HG03175 (cell line): Measurements from ENCODE around the gene OR6C68.
"Not testable (repeated sequence)": the region's sequence is repeated elsewhere in the genome, so short reads cannot be mapped to it uniquely, and the experiment has no call there.

Source experiments
- ATAC-seq: cut with Tn5 transposase; IDR thresholded peaks from one replicate; pipeline ENCODE4 v1.9.1; 2021; ENCODE audit warnings: mild to moderate bottlenecking, moderate library complexity; ENCODE audit not compliant: unreplicated experiment

Gene OR6C68

DNA sequence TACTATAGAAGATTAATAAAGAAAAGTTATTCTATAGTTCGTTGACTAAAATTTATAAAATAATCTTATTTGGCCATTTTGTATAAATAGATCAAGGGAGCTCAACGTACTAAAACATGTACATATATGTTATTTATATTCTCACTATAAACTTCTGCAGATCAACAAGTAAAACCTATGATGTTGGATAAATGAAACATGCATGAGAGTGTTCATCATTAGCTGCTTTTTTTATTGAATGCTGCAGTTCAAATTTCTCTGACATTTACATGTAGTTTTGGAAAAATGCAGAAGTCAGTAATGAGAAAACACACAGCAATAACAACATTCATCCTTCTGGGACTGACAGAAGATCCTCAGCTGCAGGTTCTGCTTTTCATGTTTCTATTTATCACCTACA is at the start of gene OR6C68:
TSS of gene OR6C68 (plus strand) at position 301 of the 400 bp plus-strand sequence. CDS start at position 301, 0 bp downstream.
- no peak for ATAC-seq

DNA sequence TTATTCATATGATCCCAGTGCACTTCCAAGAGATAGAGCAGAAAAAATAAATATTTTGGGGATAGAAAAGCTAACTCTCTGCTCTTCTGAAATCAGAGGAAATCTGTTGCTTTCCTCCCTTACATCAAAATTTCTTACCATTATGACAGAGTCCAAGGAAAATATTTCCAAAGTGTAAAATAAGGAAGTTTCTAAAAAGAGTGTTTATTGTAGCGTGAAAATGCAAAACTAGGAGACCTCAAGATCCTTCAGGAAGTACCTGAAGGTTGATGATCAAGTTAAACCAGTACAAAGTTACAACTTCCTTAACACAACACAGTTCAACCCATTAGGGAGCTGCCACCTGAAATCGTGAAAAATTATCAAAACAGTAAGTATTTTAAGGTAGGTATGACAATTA is 48.4 kb upstream of the OR6C68 start, which contains the start of gene OR6C2:
TSS of gene OR6C2 (plus strand) at position 301 of the 400 bp plus-strand sequence. CDS start 8,138 bp downstream, outside the sequence.
- ATAC-seq: no peak

DNA sequence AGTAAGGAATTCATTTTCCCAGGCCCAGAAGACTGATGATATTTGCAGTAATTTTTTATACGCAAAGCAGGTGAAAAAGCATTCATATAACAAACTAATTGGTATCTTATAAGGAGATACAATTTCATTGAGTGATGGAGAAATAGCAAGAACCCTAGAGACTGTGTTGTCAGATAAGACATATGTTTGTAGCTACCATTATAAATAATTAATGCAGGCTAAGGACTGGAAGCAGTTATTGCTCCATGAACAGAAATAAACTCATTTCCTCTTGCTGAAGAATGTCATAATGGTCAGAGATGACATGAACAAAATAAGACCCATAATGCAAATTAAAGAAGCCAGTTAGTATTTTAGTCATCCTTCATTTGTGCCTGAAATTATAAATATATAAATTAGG is 46.8 kb upstream of the OR6C68 start:
- no peak for ATAC-seq

DNA sequence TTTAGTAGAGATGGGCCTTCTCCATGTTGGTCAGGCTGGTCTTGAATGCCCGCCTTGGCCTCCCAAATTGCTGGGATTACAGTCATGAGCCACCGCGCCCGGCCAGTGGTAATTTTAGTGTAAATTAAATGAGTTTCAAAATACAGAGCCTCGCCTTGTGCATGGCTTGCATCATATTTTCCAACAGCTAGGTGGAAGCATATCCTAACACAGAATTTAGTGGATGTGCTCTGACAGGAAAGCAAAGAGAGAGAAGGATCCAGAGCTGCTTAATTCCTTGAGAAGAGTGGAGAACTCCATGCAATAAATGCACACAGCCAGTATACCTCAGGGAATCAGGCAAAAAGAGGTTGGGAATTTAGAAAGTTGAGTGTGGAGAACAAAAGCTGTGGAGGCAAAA is 45.9 kb upstream of the OR6C68 start:
- no peak for ATAC-seq

DNA sequence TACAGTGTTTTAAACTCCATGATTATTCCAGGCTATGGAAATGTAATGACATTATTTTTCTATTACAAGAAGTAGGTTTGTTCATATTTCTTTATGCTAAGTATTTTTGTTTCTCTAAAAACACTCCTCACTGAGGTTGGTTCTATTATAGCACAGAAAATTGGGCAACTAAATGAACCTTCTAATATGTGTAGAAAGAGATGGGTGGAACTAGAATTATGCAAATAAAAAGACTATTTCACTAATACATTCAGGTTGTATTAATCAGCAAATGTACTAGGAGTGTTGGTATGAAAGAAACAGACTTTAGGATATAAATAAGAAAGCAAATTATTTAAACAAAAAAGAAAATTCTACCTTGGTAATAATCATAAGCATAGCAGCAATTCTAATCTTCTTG is 43.4 kb upstream of the OR6C68 start:
- no peak for ATAC-seq

DNA sequence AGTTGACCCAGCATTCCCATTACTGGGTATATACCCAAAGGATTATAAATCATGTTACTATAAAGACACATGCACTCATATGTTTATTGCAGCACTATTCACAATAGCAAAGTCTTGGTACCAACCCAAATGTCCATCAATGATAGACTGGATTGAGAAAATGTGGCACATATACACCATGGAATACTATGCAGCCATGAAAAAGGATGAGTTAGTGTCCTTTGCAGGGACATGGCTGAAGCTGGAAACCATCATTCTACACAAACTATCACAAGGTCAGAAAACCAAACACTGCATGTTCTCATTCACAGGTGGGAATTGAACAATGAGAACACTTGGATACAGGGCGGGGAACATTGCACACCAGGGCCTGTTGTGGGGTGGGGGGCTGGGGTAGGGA is 27.3 kb upstream of the OR6C68 start:
- not testable (repeated sequence) for ATAC-seq

DNA sequence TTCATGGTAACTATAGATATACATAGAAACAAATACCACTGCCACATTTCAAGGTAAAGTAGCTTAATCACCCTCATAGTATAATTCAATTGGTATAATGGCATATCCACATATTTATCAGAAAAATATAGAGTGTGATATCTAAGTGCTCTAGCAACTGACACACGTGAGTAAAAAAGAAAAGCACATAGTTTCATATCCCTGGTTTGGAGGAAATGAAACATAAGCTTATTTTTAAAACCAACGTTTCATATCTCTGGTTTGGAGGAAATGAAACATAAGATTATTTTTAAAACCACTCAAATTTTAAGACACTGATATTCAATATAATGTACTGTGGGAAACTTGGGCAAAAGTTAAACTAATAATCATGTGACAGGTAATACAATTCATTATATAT is 24.3 kb upstream of the OR6C68 start:
- ATAC-seq: peak; percentile 91

DNA sequence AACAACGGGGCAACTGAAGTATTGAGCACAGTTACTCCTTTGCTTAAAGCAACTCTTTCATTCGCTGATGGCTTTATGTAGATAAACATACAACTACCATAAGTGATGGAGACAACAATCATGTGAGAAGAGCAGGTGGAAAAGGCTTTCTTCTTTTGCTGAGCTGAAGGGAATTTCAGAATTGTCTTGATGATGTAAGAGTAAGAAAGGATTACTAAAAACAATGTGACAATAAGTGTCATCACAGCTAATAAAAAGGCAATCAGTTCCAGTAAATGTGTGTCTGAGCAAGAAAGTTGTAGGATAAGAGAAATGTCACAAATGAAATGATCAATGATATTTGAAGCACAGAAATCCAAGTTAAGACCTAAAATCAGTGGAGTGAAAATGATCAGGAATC is 22.9 kb upstream of the OR6C68 start:
- ATAC-seq: no peak

DNA sequence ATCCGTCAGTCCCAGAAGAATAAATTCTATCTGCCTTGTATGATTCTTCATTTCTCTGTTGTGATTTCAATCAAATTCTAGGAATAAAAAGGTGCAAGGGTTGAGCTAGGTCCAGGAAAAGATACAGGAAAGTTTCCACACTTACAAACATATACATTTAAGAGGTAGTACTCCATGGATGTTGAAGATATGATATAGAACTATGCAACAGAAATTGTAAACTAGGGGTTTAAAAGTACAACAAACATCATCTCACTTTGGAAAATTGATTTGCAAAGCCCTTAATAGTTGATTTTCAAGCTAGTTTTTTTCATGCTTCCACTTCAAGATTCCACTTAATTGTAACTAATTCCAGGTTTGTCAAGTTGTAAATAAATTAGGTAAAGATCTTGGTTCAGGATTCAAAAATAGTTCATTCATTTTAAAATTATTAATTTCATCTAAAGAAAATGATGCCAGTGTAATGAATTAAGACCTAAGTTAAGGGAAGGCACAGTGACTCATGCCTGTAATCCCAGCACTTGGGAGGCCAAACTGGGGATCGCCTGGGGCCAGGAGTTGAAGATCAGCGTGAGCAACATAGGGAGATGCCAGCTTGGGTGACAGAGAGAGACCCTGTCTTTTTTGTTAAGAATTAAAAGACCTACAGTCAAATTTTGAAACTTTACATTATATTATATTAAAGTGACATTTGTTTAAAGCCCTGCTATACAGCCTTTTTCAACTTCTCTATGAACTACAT is 21.9 kb upstream of the OR6C68 start, which contains the start of gene OR6C70:
TSS of gene OR6C70 (minus strand) at position 51 of the 742 bp plus-strand sequence. CDS start at position 51, 0 bp downstream.
- ATAC-seq: no peak

DNA sequence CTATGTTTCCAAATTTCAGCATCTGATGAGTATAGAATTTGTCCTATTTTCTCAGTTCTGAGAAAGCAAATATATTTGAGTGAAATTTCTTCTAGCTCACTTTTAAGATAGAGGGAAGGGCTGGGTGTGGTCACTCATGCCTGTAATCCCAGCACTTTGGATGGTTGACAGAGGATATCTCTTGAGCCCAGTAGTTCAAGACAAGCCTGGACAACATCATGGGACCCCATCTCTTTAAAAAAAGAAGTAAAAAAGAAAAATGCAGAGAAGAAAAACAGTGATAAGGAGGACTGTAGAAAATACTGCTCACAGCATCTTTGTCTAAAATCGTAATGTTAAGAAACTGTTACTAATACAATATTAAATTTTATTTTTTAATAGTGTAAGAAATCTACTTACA is 19.9 kb upstream of the OR6C68 start:
- ATAC-seq: no peak

DNA sequence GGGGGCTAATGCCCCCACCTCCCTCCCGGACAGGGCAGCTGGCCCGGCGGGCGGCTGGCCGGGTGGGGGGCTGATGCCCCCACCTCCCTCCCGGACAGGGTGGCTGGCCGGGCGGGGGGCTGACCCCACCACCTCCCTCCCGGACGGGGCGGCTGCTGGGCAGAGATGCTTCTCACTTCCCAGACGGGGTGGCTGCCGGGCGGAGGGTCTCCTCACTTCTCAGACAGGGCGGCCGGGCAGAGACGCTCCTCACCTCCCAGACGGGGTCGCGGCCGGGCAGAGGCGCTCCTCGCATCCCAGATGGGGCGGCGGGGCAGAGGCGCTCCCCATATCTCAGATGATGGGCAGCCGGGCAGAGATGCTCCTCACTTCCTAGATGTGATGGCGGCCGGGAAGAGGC is 13.0 kb upstream of the OR6C68 start:
- ATAC-seq: not testable (repeated sequence)

DNA sequence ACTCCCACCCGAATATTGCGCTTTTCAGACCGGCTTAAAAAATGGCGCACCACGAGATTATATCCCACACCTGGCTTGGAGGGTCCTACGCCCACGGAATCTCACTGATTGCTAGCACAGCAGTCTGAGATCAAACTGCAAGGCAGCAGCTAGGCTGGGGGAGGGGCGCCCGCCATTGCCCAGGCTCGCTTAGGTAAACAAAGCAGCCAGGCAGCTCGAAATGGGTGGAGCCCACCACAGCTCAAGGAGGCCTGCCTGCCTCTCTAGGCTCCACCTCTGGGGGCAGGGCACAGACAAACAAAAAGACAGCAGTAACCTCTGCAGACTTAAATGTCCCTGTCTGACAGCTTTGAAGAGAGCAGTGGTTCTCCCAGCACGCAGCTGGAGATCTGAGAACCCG is 7.9 kb upstream of the OR6C68 start:
- ATAC-seq: not testable (repeated sequence)

DNA sequence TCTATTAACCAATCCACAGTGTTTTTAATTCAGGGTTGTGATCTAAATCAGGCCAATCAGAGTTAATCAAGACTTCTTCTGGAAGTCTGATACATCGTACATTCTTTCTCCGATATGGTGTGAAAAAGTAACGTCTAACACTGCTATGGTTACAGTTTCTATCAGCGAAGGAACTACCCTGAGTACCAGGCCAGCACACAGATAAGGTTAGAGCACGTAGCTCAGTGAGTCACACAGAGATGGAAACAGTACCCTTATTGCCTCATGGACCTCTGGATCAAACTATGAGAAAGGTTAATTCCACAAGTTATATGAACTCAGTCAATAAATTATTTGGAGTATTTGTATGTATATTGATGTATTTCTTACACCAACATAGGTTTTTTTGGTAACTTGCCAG is 3.3 kb downstream of the OR6C68 start:
- ATAC-seq: no peak

DNA sequence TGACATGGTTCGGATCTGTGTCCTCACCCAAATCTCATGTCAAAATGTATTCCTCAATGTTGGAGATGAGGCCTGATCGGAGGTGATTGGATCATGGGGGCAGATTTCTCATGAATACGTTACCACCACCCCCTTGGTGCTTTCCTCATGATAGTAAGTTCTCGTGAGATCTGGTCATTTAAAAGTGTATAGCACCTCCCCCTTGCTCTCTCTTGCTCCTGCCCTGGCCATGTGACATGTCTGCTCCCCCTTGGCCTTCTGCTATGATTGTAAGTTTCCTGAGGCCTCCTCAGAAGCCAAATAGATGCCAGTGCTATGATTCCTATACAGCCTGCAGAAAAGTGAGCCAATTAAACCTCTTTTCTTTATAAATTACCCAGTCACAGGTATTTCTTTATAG is 7.1 kb downstream of the OR6C68 start:
- ATAC-seq: no peak

DNA sequence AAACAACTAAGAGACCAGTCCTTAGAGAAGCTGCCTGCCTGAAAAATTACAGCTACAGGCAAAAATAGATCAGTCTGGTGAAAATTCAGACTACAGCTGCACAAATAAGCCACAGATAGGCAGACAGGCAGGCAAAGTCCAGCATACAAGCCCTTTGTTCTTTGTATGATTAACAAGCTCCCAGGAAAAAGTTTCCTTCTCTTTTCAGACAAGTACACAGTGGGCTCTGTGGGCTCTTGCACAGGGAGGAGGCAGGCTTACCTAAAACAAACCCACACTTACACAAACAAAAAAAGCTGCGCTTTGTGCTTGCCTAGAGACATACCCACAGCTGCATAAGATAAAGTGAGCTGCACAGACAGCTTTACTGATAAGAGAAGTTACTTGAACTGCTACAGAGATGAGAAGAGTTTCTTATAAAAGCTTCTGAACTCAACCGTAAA is 7.7 kb downstream of the OR6C68 start:
- ATAC-seq: no peak

DNA sequence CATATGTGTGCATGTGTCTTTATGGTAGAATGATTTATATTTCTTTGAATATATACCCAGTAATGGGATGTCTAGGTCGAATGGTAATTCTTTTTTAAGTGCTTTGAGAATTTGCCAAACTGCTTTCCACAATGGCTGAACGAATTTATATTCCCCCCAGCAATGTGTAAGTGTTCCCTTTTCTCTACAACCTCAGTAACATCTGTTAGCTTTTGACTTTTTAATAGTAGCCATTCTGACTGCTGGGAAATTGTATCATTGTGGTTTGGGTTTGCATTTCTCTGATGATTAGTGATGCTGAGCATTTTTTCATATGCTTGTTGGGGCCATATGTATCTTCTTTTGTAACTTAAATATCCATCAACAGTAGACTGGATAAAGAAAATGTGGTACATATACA is 9.4 kb downstream of the OR6C68 start:
- ATAC-seq: no peak

DNA sequence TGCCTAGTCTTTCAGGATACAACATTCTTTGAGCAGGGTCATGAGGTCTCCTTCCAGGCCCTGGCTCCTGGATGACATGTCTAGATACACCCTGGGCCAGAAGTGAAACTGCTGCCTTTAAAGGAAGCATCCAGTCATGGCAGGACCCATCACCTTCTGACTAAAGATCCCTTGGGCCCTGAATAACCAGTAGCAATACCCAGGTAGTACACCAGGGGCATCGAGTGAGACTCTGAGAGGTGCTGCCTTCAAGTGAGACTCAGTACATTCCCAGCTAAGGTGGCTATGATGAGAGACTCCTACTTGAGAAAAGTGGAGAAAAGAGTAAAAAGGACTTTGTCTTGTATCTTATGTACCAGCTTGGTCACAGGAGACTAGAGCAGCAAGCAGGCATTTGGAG is 23.5 kb downstream of the OR6C68 start:
- ATAC-seq: no peak

DNA sequence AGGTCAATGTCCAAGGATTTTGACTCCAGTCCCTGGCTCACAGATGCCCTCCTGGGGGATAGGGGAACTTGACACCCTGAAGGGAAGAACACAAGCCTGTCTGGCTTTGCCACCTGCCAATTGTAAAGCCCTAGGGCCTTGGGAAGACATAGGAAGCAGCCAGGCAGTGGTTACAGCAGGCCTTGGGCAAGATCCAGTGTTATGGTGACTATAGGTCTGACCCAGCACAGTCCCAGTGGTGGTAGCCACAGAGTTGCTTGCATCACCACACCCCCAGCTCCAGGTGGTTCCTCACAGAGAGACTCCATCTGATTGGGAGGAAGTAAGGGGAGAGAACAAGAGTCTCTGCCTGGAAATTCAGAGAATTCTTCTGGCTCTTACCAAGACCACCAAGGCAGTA is 24.2 kb downstream of the OR6C68 start:
- no peak for ATAC-seq
